ENCODE results near the gene PAPOLB.

Gene PAPOLB

GRCh38 chr7:4840079-4840501 lies 21.7 kb downstream of the PAPOLB start:
- Mint-ChIP-seq H3K27ac (no peak overlapping the region), H3K27me3 (peaks cover 40% of the 10 kb centered on the region), H3K9me3 (no peaks in the 10 kb centered on the region), H3K4me1 (no peaks in the 10 kb centered on the region), H3K4me3 (no peak overlapping the region), H3K36me3 (no peaks in the 10 kb centered on the region)
- ATAC-seq = no peak

- no peak for ATAC-seq
- H3K9me3 Mint-ChIP-seq = no peaks in the 10 kb centered on the region
- no peak overlapping the region for H3K27ac Mint-ChIP-seq
- H3K36me3 Mint-ChIP-seq = no peaks in the 10 kb centered on the region
- peaks cover 27% of the 10 kb centered on the region for H3K27me3 Mint-ChIP-seq
- H3K4me1 Mint-ChIP-seq = no peaks in the 10 kb centered on the region
- no peak overlapping the region for H3K4me3 Mint-ChIP-seq
These were observed 23.1 kb downstream of the PAPOLB start for GRCh38 chr7:4838626-4839334.

GRCh38 chr7:4837803-4838625 lies 23.8 kb downstream of the PAPOLB start:
- no peak overlapping the region for H3K27ac Mint-ChIP-seq
- no peaks in the 10 kb centered on the region for H3K4me1 Mint-ChIP-seq
- peaks cover 19% of the 10 kb centered on the region for H3K27me3 Mint-ChIP-seq
- no peak overlapping the region for H3K4me3 Mint-ChIP-seq
- ATAC-seq = no peak
- H3K36me3 Mint-ChIP-seq = no peaks in the 10 kb centered on the region
- H3K9me3 Mint-ChIP-seq = no peaks in the 10 kb centered on the region

- H3K4me1 Mint-ChIP-seq = no peaks in the 10 kb centered on the region
- peaks cover 11% of the 10 kb centered on the region for H3K27me3 Mint-ChIP-seq
- H3K4me3 Mint-ChIP-seq = no peak overlapping the region
- no peaks in the 10 kb centered on the region for H3K36me3 Mint-ChIP-seq
- ATAC-seq = no peak
- H3K27ac Mint-ChIP-seq = no peak overlapping the region
- H3K9me3 Mint-ChIP-seq = no peaks in the 10 kb centered on the region
These were observed 24.6 kb downstream of the PAPOLB start for GRCh38 chr7:4837041-4837802.

- H3K27me3 Mint-ChIP-seq = peaks cover 11% of the 10 kb centered on the region
- H3K27ac Mint-ChIP-seq = no peak overlapping the region
- H3K4me1 Mint-ChIP-seq = no peaks in the 10 kb centered on the region
- no peaks in the 10 kb centered on the region for H3K36me3 Mint-ChIP-seq
- no peaks in the 10 kb centered on the region for H3K9me3 Mint-ChIP-seq
- H3K4me3 Mint-ChIP-seq = no peak overlapping the region
- no peak for ATAC-seq
These were observed 25.6 kb downstream of the PAPOLB start for GRCh38 chr7:4836206-4836661.

GRCh38 chr7:4835398-4836205 lies 26.2 kb downstream of the PAPOLB start:
- no peak for ATAC-seq
- H3K9me3 Mint-ChIP-seq = no peaks in the 10 kb centered on the region
- no peak overlapping the region for H3K4me3 Mint-ChIP-seq
- H3K27me3 Mint-ChIP-seq = peaks cover 14% of the 10 kb centered on the region
- H3K27ac Mint-ChIP-seq = no peak overlapping the region
- H3K36me3 Mint-ChIP-seq = no peaks in the 10 kb centered on the region
- H3K4me1 Mint-ChIP-seq = no peaks in the 10 kb centered on the region

GRCh38 chr7:4834601-4835397 lies 27.0 kb downstream of the PAPOLB start:
- ATAC-seq = peak; percentile 26
- Mint-ChIP-seq H3K4me3 (no peak overlapping the region), H3K27ac (no peak overlapping the region), H3K36me3 (no peaks in the 10 kb centered on the region), H3K4me1 (peaks cover 5% of the 10 kb centered on the region), H3K27me3 (peaks cover 22% of the 10 kb centered on the region), H3K9me3 (no peaks in the 10 kb centered on the region)

GRCh38 chr7:4833691-4834600 lies 27.9 kb downstream of the PAPOLB start:
- Mint-ChIP-seq H3K4me3 (no peak overlapping the region), H3K9me3 (peaks cover 3% of the 10 kb centered on the region), H3K27ac (no peak overlapping the region), H3K36me3 (no peaks in the 10 kb centered on the region), H3K4me1 (peaks cover 8% of the 10 kb centered on the region), H3K27me3 (peaks cover 25% of the 10 kb centered on the region)
- no peak for ATAC-seq

- no peak for ATAC-seq
- Mint-ChIP-seq H3K27ac (no peak overlapping the region), H3K4me3 (no peak overlapping the region), H3K36me3 (no peaks in the 10 kb centered on the region), H3K9me3 (peaks cover 3% of the 10 kb centered on the region), H3K4me1 (peaks cover 8% of the 10 kb centered on the region), H3K27me3 (peaks cover 25% of the 10 kb centered on the region)
These were observed 28.7 kb downstream of the PAPOLB start for GRCh38 chr7:4833176-4833575.

GRCh38 chr7:4832711-4833110 lies 29.1 kb downstream of the PAPOLB start:
- Mint-ChIP-seq H3K36me3 (no peaks in the 10 kb centered on the region), H3K9me3 (peaks cover 3% of the 10 kb centered on the region), H3K4me3 (no peak overlapping the region), H3K27me3 (peaks cover 23% of the 10 kb centered on the region), H3K27ac (no peak overlapping the region), H3K4me1 (peaks cover 8% of the 10 kb centered on the region)
- ATAC-seq = no peak

GRCh38 chr7:4831723-4832495 lies 29.9 kb downstream of the PAPOLB start:
- H3K4me3 Mint-ChIP-seq = no peak overlapping the region
- peaks cover 8% of the 10 kb centered on the region for H3K4me1 Mint-ChIP-seq
- no peak overlapping the region for H3K27ac Mint-ChIP-seq
- no peak for ATAC-seq
- peaks cover 3% of the 10 kb centered on the region for H3K9me3 Mint-ChIP-seq
- H3K27me3 Mint-ChIP-seq = peaks cover 17% of the 10 kb centered on the region
- no peaks in the 10 kb centered on the region for H3K36me3 Mint-ChIP-seq

- ATAC-seq = peak; percentile 45
- Mint-ChIP-seq H3K9me3 (peaks cover 3% of the 10 kb centered on the region), H3K4me3 (no peak overlapping the region)
These were observed 31.7 kb downstream of the PAPOLB start for GRCh38 chr7:4830176-4830575.

More at GRCh38 chr7:4830176-4830575, 31.7 kb downstream of the PAPOLB start:
- H3K36me3 Mint-ChIP-seq = no peaks in the 10 kb centered on the region
- no peak overlapping the region for H3K27ac Mint-ChIP-seq
- H3K4me1 Mint-ChIP-seq = peaks cover 8% of the 10 kb centered on the region
- peaks cover 33% of the 10 kb centered on the region for H3K27me3 Mint-ChIP-seq

Measured in stimulated activated memory B cell treated with anti-CD40 and anti-IgM and Interleukin-4, amounts not matched to agents 10 μg/mL and 1 μg/mL and 100 μg/mL, for 72 hours (primary cell).